HL-60 (cell line): ENCODE measurements around the gene CNOT11.

Source experiments
- GABPA ChIP-seq: IDR thresholded peaks from 2 replicates; pipeline ENCODE4 v1.6.1; 2012; ENCODE audit warnings: low read depth
- POLR2AphosphoS5 ChIP-seq: IDR thresholded peaks from 2 replicates; pipeline ENCODE4 v1.6.1; 2012; ENCODE audit warnings: low read depth
- SPI1 ChIP-seq: IDR thresholded peaks from 2 replicates; pipeline ENCODE4 v1.6.1; 2012; ENCODE audit warnings: low read depth, mild to moderate bottlenecking, borderline replicate concordance
- TF ChIP-seq, protein P1 (sequence below): IDR thresholded peaks from one replicate; pipeline ENCODE4 v1.5.1; 2011; ENCODE audit warnings: low read length, control low read depth, inconsistent platforms; ENCODE audit not compliant: insufficient read depth
- TF ChIP-seq, protein P2 (sequence below): IDR thresholded peaks from 2 replicates; pipeline ENCODE4 v1.6.1; 2012; ENCODE audit warnings: low read depth; ENCODE audit not compliant: insufficient replicate concordance

DNA sequence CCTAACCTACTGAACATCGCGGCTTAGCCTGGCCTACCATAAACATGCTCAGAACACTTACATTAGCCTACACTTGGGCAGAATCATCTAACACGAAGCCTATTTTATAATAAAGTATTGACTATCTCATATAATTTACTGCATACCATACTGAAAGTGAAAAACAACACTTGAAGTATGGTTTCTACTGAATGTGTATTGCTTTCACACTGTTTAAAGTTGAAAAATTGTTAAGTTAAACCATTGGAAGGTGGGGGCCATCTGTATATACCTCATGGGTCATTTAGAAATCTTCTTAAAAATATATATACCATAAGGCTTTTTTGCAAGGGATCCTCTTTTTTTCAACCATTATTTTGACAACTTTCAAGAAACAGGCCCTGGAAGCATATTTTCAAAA, 39.3 kb downstream of the CNOT11 start:
- TF ChIP-seq, protein P1, sequence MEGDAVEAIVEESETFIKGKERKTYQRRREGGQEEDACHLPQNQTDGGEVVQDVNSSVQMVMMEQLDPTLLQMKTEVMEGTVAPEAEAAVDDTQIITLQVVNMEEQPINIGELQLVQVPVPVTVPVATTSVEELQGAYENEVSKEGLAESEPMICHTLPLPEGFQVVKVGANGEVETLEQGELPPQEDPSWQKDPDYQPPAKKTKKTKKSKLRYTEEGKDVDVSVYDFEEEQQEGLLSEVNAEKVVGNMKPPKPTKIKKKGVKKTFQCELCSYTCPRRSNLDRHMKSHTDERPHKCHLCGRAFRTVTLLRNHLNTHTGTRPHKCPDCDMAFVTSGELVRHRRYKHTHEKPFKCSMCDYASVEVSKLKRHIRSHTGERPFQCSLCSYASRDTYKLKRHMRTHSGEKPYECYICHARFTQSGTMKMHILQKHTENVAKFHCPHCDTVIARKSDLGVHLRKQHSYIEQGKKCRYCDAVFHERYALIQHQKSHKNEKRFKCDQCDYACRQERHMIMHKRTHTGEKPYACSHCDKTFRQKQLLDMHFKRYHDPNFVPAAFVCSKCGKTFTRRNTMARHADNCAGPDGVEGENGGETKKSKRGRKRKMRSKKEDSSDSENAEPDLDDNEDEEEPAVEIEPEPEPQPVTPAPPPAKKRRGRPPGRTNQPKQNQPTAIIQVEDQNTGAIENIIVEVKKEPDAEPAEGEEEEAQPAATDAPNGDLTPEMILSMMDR = no peak
- TF ChIP-seq POLR2AphosphoS5 (no peak), SPI1 (no peak), GABPA (no peak)
- TF ChIP-seq, protein P2, sequence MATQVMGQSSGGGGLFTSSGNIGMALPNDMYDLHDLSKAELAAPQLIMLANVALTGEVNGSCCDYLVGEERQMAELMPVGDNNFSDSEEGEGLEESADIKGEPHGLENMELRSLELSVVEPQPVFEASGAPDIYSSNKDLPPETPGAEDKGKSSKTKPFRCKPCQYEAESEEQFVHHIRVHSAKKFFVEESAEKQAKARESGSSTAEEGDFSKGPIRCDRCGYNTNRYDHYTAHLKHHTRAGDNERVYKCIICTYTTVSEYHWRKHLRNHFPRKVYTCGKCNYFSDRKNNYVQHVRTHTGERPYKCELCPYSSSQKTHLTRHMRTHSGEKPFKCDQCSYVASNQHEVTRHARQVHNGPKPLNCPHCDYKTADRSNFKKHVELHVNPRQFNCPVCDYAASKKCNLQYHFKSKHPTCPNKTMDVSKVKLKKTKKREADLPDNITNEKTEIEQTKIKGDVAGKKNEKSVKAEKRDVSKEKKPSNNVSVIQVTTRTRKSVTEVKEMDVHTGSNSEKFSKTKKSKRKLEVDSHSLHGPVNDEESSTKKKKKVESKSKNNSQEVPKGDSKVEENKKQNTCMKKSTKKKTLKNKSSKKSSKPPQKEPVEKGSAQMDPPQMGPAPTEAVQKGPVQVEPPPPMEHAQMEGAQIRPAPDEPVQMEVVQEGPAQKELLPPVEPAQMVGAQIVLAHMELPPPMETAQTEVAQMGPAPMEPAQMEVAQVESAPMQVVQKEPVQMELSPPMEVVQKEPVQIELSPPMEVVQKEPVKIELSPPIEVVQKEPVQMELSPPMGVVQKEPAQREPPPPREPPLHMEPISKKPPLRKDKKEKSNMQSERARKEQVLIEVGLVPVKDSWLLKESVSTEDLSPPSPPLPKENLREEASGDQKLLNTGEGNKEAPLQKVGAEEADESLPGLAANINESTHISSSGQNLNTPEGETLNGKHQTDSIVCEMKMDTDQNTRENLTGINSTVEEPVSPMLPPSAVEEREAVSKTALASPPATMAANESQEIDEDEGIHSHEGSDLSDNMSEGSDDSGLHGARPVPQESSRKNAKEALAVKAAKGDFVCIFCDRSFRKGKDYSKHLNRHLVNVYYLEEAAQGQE = no peak
